HG03439 (cell line): ENCODE results near the gene PRH1.

Source experiments
- ATAC-seq: cut with Tn5 transposase; IDR thresholded peaks from one replicate; pipeline ENCODE4 v1.9.1; 2021; ENCODE audit warnings: mild to moderate bottlenecking, moderate library complexity; ENCODE audit not compliant: unreplicated experiment

The PRH1 gene

DNA sequence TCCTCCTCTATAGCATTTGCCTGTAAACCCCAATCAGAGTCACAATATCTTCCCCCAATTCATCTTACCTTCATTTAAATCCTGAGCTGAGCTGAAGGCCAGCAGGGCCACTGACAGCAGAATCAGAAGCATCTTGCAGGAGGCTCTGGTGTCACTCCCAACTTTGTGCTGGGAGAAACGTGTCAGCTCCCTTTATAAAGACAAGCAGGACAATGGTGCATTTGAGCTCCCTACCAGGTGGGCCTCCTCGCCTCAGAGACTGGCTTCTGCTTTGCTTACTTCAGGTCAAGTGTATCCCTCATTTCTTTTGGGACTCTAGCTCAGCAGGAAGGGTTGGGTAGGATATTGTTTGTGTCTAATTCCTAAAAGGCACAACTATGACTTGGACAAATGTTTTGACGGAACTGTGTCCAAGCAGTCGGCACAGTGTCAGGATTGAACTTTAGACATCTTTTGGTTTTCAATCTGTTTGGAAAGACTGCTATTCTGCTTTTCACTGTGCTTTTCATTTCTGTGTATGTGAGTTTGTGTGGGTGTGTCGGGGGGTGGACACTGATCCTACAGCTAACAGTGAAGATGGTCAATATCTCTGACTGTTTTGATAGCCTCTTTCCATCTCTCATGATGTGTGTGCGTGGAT lies at the start of gene PRH1:
TSS of gene PRH1 (minus strand) at position 170 of the 640 bp plus-strand sequence. CDS start at position 132, 38 bp downstream.
- no peak for ATAC-seq

DNA sequence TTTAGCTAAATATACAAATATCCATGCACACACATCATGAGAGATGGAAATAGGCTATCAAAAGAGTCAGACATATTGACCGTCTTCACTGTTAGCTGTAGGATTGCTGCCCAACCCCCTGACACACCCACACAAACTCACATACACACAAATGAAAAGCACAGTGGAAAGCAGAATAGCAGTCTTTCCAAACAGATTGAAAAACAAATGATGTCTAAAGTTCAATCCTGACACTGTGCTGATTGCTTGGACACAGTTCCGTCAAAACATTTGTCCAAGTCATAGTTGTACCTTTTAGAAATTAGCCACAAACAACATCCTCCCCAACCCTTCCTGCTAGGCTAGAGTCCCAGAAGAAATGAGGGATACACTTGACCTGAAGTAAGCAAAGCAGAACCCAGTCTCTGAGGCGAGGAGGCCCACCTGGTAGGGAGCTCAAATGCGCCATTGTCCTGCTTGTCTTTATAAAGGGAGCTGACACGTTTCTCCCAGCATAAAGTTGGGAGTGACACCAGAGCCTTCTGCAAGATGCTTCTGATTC lies 44.8 kb upstream of the PRH1 start, which contains the start of gene PRH2:
TSS of gene PRH2 (plus strand) at position 491 of the 541 bp plus-strand sequence. CDS start at position 529, 38 bp downstream.
- no peak for ATAC-seq

DNA sequence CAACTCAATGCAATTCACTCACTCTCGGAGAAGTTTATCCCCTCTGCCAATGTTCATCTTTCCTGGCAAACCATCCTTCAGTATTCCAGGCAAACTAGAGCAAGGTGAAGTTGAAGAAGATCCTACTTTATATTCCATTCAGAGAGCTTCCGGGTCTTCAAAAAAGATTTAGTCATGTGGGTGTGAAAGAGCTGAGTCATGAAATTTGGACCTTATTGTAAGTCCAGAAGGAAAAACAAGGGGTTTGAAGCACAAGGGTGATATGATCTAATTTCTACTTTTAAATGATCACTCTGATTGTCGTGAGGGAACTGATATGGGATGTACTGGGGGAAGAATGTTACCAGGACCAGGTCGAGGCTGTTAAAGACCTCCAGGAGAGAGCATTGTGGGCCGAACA lies 42.2 kb upstream of the PRH1 start:
- no peak for ATAC-seq

DNA sequence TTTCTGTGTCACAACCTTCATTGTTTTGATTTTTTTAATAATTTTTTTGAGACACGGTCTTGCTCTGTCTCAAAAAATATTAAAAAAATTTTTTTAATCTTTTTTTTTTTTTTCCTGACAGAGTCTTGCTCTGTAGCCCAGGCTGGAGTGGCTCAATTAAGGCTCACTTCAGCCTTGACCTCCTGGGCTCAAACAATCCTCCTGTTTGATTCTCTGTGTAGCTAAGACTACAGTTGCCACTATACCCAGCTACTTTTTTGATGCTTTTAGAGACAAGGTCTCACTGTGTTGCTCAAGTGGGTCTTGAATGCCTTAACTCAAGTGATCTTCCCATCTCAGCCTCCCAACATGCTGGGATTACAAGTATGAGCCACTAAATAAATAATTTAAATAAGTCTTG lies 35.8 kb upstream of the PRH1 start:
- no peak for ATAC-seq

- ATAC-seq = no peak
These were observed 26.3 kb upstream of the PRH1 start for GRCh38 chr12:10910380-10910779.

DNA sequence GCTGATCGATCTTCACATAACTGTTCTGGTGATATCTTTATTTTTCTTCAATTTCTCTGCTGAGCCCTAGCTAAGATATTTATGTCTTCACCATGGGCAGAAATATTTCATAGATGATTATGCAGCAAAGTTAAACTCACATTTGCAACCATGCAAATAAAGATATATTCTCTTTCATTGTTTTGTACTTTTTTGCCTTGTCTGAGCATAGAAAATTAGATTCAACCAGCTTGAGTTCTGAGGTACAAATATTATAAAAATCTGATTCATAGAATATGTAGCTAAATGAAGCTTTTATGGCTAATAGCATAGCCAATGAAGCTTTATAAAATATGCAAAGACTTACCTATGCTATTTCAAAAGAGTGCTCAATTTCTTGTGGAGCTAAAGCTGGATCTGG lies 25.4 kb upstream of the PRH1 start, which contains the start of gene TAS2R13:
TSS of gene TAS2R13 (minus strand) at position 101 of the 400 bp plus-strand sequence. CDS start 264 bp downstream, outside the sequence.
- no peak for ATAC-seq

DNA sequence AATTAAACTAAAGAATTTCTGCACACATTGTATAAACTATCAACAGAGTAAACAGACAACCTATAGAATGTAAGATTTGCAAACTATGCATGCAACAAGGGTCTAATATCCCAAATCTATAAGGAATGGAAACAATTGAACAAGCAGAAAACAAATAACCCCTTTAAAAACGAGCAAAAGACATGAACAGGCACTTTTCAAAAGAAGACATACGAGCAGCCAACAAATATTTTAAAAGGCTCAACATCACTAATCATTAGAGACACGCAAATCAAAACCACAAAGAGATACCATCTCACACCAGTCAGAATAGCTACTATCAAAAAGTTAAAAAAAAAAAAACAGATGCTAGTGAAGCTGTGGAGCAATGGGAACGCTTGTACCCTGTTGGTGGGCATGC lies 20.6 kb upstream of the PRH1 start:
- no peak for ATAC-seq

DNA sequence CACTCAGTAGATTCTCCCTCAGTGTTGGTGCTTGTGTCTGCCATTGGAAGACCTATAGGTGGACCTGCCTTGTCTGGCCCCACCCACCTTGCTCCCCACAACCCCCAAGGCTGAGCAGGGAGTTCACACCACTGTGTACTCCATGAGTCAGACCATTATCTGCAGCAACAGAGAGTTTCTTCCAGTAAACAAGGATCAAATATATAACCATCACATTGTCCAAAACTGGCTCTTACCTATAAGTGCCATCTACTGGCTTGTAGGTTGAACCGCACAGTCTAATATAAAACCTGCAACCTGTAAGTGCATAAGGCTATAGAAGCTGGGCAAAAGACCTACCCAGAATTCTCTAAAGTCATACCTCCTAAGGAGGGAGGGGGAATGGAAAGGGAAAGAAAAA lies 17.4 kb upstream of the PRH1 start:
- ATAC-seq = no peak

DNA sequence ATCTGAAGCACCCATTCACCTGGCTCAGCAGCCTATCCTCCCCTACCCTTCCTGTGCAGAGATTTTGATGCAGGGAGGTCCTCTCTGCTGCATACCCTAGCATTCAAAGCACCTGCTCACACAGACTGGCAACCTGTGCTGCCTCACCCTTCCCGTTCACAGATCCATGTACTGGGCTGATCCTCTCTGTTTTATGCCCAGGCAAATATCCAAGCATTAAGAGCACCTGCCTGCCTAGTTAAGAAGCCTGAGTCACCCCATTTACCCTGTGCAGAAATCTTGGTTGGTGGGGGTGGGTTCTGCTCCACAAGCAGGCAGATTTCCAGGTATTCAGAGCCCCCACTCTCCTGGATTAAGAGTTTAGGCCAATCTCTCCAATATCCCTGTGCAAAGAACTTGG lies 16.9 kb upstream of the PRH1 start:
- ATAC-seq = no peak

GRCh38 chr12:10900530-10900929 lies 16.5 kb upstream of the PRH1 start:
- ATAC-seq = no peak

DNA sequence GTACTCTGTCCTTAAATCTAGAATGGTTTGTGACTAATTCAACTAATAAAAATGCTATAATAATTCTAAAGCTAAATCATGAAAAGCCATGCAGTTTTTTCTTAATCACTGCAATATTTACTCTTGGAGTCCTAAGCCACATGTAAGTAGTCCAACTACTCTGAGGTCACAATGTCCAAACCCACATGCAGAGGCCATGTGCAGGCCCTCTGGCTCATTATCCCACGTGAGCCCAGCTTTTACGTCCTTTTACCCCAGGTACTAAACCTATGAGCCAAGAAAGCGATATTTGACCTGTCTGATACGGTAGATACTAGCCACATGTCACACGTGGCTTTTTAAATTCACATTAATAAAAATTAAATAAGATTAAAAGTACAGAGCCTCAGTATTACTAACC lies 12.8 kb upstream of the PRH1 start:
- no peak for ATAC-seq

- no peak for ATAC-seq
These were observed 7.9 kb upstream of the PRH1 start for GRCh38 chr12:10891937-10892336.

- ATAC-seq = no peak
These were observed 5.2 kb upstream of the PRH1 start for GRCh38 chr12:10889226-10889625.

- ATAC-seq = no peak
These were observed 10.7 kb downstream of the PRH1 start for GRCh38 chr12:10873378-10873777.

- no peak for ATAC-seq
These were observed 16.7 kb downstream of the PRH1 start for GRCh38 chr12:10867381-10867780.

DNA sequence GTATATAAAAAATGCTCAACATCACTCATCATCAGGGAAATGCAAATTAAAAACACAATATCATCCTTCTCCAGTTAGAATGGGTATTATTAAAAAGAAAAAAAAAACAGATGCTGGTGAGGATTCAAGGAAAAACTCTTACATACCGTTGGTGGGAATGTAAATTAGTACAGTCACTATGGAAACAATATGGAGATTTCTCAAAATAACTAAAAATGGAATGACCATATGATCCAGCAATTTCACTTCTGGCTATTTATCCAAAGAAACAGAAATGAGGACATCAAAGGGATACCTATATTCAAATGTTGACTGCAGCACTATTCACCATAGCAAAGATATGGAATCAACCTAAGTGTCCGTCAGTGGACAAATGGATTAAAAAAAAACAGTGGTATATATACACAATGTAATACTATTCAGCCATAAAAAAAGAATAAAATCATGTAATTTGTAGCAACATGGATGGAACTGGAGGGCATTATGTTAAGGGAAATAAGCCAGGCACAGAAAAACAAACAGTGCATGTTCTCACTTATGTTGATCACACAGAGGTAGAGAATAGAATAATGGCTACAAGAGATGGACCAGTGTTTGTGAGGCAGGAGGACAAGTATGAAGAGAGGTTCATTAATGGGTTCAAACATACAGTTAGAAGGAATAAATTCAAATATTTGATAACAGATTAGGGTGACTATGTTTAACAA lies 20.4 kb downstream of the PRH1 start:
- no peak for ATAC-seq

DNA sequence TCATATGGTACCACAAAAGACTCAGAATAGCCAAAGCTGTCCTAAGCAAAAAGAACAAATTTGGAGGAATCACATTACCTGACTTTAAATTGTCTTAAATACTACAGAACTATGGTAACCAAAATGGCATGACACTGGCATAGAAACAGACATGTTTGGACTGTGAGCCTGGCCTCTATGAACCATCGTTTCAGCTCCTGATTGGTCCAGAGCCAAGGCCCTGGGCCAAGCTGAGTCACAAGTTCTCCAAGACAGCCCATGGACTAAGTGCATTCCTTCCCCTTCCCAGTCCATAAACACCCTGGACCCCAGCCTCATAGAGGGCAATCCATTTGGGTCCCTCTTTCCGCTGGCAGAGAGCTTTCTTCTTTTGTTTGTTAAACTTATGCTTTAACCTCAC lies 22.7 kb downstream of the PRH1 start:
- ATAC-seq = no peak

GRCh38 chr12:10855807-10856206 lies 28.2 kb downstream of the PRH1 start:
- no peak for ATAC-seq

DNA sequence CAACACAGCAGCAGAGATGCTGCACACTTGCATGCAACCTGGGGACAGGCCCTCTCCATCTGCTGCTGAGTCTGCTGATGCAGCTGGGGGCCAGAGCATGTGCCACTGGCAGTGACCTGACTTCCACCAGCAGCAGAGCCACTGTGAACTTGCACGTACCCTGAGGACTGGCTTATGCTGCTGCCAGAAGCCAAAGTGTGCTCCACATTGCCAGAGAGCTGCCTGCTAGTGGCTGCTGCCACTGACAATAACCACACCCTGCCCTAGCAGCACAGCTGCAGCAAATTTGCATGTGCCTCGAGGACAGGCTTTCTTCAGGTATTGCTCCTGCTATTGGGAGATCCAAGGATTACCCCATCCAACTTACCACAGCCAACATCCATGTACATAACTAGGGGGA lies 30.3 kb downstream of the PRH1 start:
- ATAC-seq = no peak

GRCh38 chr12:10851243-10851858 lies 32.7 kb downstream of the PRH1 start:
- no peak for ATAC-seq

DNA sequence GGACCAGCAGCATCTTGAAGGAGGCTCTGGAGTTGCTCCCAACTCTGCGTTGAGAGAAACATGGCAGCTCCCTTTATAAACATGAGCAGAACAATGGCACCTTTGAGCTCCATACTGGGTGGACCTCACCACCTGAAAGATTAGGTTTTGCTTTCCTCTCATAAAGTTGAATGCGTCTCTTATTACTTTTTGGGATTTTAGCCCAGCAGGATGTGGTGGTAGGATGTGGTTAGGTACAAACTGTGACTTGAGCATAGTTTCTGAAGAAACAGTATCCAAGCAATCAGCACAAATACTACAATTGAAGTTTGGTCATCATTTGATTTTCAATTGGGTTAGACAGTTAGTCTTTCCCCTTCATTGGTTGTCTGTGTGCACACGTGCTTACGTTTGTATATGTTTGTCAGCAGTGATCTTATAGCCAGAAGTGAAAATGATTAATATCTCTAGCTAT lies 34.6 kb downstream of the PRH1 start, which contains the start of gene PRR4:
TSS of gene PRR4 (minus strand) at position 51 of the 454 bp plus-strand sequence. CDS start at position 13, 38 bp downstream.
- no peak for ATAC-seq
